Panc1 (cell line): ENCODE measurements around the gene CCND3. TPM values are rescaled to one million over a fixed set of nuclear protein-coding genes. Genes with fewer than 3 reads are reported as not detected.

ENCODE experiments used
- ATAC-seq: fragments of 200-7000 bp; cut with Tn5 transposase; 2 replicates; pipeline ENCODE4 v1.9.1; 2020; ENCODE audit warnings: mild to moderate bottlenecking, moderate library complexity
- BruUV-seq: library from RNA; stranded (reverse); fragments of 400-500 nt; replicated peaks from 2 replicates; lab custom pipeline; 2021; lab: Mats Ljungman, UMichigan
- CTCF ChIA-PET: fragments of 300-600 bp; sonication (Branson Sonifier 250); formaldehyde crosslinking; loops from one replicate; lab custom pipeline; 2022; ENCODE audit warnings: antibody characterized with exemption; lab: Charles Lee
- POLR2A ChIA-PET: fragments of 300-600 bp; sonication (Branson Sonifier 250); formaldehyde crosslinking; loops from one replicate; lab custom pipeline; 2022; ENCODE audit warnings: antibody characterized with exemption; lab: Charles Lee
- DNase-seq: peaks from one replicate; pipeline ENCODE4 v3.0.0-alpha.2; 2010; ENCODE audit warnings: low read depth, low spot score
- H3K27ac ChIP-seq: 2 replicates; pipeline ENCODE4 v1.5.1; 2011; ENCODE audit warnings: mild to moderate bottlenecking, low read length, inconsistent platforms
- H3K27me3 ChIP-seq: fragments of 200-500 bp; sonication (Bioruptor generic); 2 replicates; pipeline ENCODE4 v1.6.0; 2014; ENCODE audit warnings: low read length, inconsistent platforms; ENCODE audit not compliant: control insufficient read depth, insufficient read depth
- H3K36me3 ChIP-seq: fragments of 200-500 bp; sonication (Bioruptor generic); 2 replicates; pipeline ENCODE4 v1.5.1; 2014; ENCODE audit warnings: inconsistent platforms, mild to moderate bottlenecking, low read length, moderate library complexity; ENCODE audit not compliant: control insufficient read depth, insufficient read depth
- H3K4me1 ChIP-seq: 2 replicates; pipeline ENCODE4 v1.5.1; 2011; ENCODE audit warnings: inconsistent platforms, mild to moderate bottlenecking, low read length, moderate library complexity; ENCODE audit not compliant: control insufficient read depth, insufficient read depth
- H3K4me3 ChIP-seq, 2 experiments: 2 replicates each; pipeline ENCODE4 v1.5.1; 2011 to 2012; ENCODE audit warnings: low read depth in 2 of 2, low read length in 2 of 2, mild to moderate bottlenecking in 2 of 2, inconsistent platforms in 1 of 2, moderate library complexity in 1 of 2
- H3K9me3 ChIP-seq: fragments of 200-500 bp; sonication (Bioruptor generic); 2 replicates; pipeline ENCODE4 v1.5.1; 2014; ENCODE audit warnings: low read depth, mild to moderate bottlenecking, inconsistent platforms, low read length, moderate library complexity; ENCODE audit not compliant: control insufficient read depth, insufficient read depth
- CTCF ChIP-seq: fragments of 450-650 bp; IDR thresholded peaks from 2 replicates; pipeline ENCODE4 v1.5.1; 2017; ENCODE audit warnings: mild to moderate bottlenecking
- POLR2AphosphoS5 ChIP-seq: IDR thresholded peaks from 2 replicates; pipeline ENCODE4 v1.6.1; 2012; ENCODE audit warnings: mild to moderate bottlenecking, low read depth, low read length, moderate library complexity
- REST ChIP-seq, 2 experiments: IDR thresholded peaks; 2 replicates each; pipeline ENCODE4 v1.6.1; 2011 to 2012; ENCODE audit warnings: low read depth in 2 of 2, control low read depth in 1 of 2, low read length in 1 of 2, mild to moderate bottlenecking in 1 of 2, moderate library complexity in 1 of 2; ENCODE audit not compliant: insufficient read depth in 1 of 2
- SIN3A ChIP-seq: IDR thresholded peaks from 2 replicates; pipeline ENCODE4 v1.6.1; 2012; ENCODE audit warnings: low read depth, mild to moderate bottlenecking, low read length, moderate library complexity, borderline replicate concordance; ENCODE audit not compliant: insufficient read depth
- TCF7L2 ChIP-seq: IDR thresholded peaks from 2 replicates; pipeline ENCODE4 v1.6.1; 2011; ENCODE audit warnings: mild to moderate bottlenecking, low read depth, low read length, inconsistent platforms
- in situ Hi-C: cut with HindIII; loops from 2 replicates; pipeline ENCODE4 v1.10.0; 2016; ENCODE audit warnings: low sequenced_read_pairs, low pct_unique_long_range_greater_than_20kb
- intact Hi-C: fragments of 100-400 bp; cut with micrococcal nuclease; formaldehyde crosslinking; loops from one replicate; pipeline ENCODE4 v1.10.0; 2022; ENCODE audit not compliant: unreplicated experiment
- total RNA-seq: library from RNA; stranded (reverse); gene quantifications from one replicate; pipeline ENCODE4 v1.2.1, GENCODE V29; 2021; ENCODE audit not compliant: unreplicated experiment

CCND3 gene
- total RNA-seq, 1 experiment from 2014 or later = 36.8 TPM

GRCh38 chr6:41957117-41957516 is 15.5 kb upstream of the CCND3 start:
- intact Hi-C loops = no loop called here
- no TSS peak for BruUV-seq
- ATAC-seq (no peak), DNase-seq (no peak)
- Histone ChIP-seq H3K27me3 (no peaks in the 10 kb centered on the region), H3K36me3 (no peaks in the 10 kb centered on the region), H3K9me3 (no peaks in the 10 kb centered on the region), H3K27ac (no peak overlapping the region), H3K4me1 (no peaks in the 10 kb centered on the region), H3K4me3 (no peak overlapping the region)
- TF ChIP-seq POLR2AphosphoS5 = no peak
- TF ChIP-seq TCF7L2 = no peak
- no peak for TF ChIP-seq CTCF
- TF ChIP-seq REST (IDR thresholded peaks at IDR 0.05; ENCODE audit: insufficient read depth in 1 of 2, low read depth in 2 of 2, low read length in 1 of 2) = no peak
- TF ChIP-seq SIN3A = no peak
- in situ Hi-C loops = no loop called here
- ChIA-PET POLR2A (no interaction called here), CTCF (no interaction called here)

DNA sequence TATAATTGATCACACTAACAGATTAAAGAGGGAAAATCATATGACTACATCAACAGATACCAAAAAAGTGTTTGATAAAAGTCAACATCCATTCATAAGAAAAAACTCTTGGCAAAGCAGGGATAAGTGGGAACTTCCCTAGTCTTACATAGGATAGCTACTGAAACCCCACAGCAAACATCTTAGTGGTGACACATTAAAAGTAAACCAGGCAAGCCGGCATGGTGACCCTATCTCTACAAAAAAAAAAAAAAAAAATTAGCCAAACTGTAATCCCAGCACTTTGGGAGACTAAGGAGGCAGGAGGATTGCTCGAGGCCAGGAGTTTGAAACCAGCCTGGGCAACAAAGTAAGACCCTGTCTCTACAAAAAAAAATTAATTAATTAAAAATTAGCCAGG is 13.8 kb upstream of the CCND3 start:
- ATAC-seq (no peak), DNase-seq (no peak)
- H3K36me3 ChIP-seq = no peaks in the 10 kb centered on the region
- in situ Hi-C loops = no loop called here
- no TSS peak for BruUV-seq
- no peak overlapping the region for H3K27ac ChIP-seq
- ChIA-PET POLR2A (interaction anchor here (0.7 kb wide), 1 partner anchor 16 kb away, joined by 15 read pairs; no protein-coding TSS in a partner anchor), CTCF (no interaction called here)
- no peaks in the 10 kb centered on the region for H3K27me3 ChIP-seq
- H3K4me1 ChIP-seq = no peaks in the 10 kb centered on the region
- TF ChIP-seq CTCF (no peak), POLR2AphosphoS5 (no peak), SIN3A (no peak), REST (IDR thresholded peaks at IDR 0.05; ENCODE audit: insufficient read depth in 1 of 2, low read depth in 2 of 2, low read length in 1 of 2) (no peak), TCF7L2 (no peak)
- no peak overlapping the region for H3K4me3 ChIP-seq
- H3K9me3 ChIP-seq = no peaks in the 10 kb centered on the region
- intact Hi-C loops = no loop called here
